AG04450 (cell line): ENCODE data around the gene PKD2. TPM values are rescaled to one million over a fixed set of nuclear protein-coding genes. Genes with fewer than 3 reads are reported as not detected.

ENCODE experiments used
- CTCF ChIA-PET: fragments of 300-600, 350-600 bp; formaldehyde crosslinking; extraction: SDS; loops from one replicate; lab custom pipeline; 2022; ENCODE audit warnings: antibody characterized with exemption, inconsistent platforms; lab: Charles Lee
- POLR2A ChIA-PET: fragments of 350-600 bp; formaldehyde crosslinking; extraction: SDS; loops from one replicate; lab custom pipeline; 2021; ENCODE audit warnings: antibody characterized with exemption, inconsistent platforms; lab: Yijun Ruan, JAX
- DNase-seq: peaks from one replicate; pipeline ENCODE4 v3.0.0-alpha.2; 2011; ENCODE audit warnings: low read depth, low spot score
- H3K27ac ChIP-seq: one replicate; pipeline ENCODE4 v1.5.1; 2012; ENCODE audit warnings: low read depth, low read length, control low read depth
- H3K27me3 ChIP-seq: one replicate; pipeline ENCODE4 v1.6.0; 2012; ENCODE audit warnings: low read length; ENCODE audit not compliant: control insufficient read depth, insufficient read depth
- H3K4me3 ChIP-seq: 2 replicates; pipeline ENCODE4 v1.5.1; 2011; ENCODE audit warnings: mild to moderate bottlenecking, low read depth, low read length, control low read depth
- H3K9me3 ChIP-seq: 2 replicates; pipeline ENCODE4 v1.5.1; 2012; ENCODE audit warnings: low read length; ENCODE audit not compliant: control insufficient read depth, insufficient read depth
- polyA plus RNA-seq: library from polyadenylated mRNA; depleted of rRNA; stranded (reverse); fragments of >200 nt; gene quantifications from 2 replicates; pipeline ENCODE4 v1.2.3, GENCODE V29; 2011
- TF ChIP-seq, protein P1 (sequence below): IDR thresholded peaks from 2 replicates; pipeline ENCODE4 v1.5.1; 2011; ENCODE audit warnings: low read depth, low read length, control low read depth, inconsistent platforms

PKD2 gene
- polyA plus RNA-seq, 1 experiment: 65.1 TPM

DNA sequence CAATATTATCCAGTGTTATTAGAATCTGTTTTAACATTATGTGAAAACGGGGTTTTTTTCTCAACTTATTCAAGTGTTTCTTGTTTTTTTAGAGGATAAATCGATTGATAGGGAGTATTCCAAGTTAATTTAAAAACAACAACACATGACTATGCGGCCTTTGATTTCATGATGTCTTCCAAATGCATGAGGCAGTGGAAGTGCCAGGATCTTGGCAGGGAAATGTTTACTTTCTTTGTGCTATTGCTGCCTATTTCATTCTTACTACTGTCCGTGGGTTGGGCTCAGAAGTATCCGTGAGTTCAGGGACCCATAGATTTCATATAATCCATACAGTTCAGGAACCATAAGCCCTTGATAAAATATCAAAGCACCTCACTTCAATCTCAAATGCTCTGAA lies 86.4 kb downstream of the PKD2 start:
- POLR2A ChIA-PET: no interaction called here
- CTCF ChIA-PET: no interaction called here
- H3K27me3 ChIP-seq: no peaks in the 10 kb centered on the region

DNA sequence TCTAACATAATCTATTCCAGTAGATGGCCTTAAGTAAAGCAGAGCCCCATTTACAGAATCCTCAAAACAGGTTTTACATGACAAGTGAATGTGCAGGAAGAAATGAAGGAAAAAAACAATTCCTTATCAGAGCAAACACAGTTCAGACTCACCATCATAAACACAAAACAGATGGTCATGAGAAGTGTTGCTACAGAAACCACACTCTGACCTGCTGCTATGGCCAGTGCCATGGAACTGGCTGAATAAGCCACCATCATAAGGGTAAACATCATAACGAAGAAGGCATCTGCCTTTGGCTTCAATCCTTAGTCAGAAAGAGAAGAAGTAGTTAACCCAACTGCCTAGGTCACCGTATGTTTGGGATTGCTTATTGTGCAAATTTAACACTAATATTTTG lies 89.9 kb downstream of the PKD2 start:
- H3K9me3 ChIP-seq: no peaks in the 10 kb centered on the region
- no peak overlapping the region for H3K4me3 ChIP-seq
- POLR2A ChIA-PET: no interaction called here
- H3K27ac ChIP-seq: no peak overlapping the region
- no peak for DNase-seq
- H3K27me3 ChIP-seq: no peaks in the 10 kb centered on the region
- TF ChIP-seq, protein P1, sequence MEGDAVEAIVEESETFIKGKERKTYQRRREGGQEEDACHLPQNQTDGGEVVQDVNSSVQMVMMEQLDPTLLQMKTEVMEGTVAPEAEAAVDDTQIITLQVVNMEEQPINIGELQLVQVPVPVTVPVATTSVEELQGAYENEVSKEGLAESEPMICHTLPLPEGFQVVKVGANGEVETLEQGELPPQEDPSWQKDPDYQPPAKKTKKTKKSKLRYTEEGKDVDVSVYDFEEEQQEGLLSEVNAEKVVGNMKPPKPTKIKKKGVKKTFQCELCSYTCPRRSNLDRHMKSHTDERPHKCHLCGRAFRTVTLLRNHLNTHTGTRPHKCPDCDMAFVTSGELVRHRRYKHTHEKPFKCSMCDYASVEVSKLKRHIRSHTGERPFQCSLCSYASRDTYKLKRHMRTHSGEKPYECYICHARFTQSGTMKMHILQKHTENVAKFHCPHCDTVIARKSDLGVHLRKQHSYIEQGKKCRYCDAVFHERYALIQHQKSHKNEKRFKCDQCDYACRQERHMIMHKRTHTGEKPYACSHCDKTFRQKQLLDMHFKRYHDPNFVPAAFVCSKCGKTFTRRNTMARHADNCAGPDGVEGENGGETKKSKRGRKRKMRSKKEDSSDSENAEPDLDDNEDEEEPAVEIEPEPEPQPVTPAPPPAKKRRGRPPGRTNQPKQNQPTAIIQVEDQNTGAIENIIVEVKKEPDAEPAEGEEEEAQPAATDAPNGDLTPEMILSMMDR: no peak
- CTCF ChIA-PET: interaction anchor here (0.8 kb wide), 1 partner anchor 42 kb away, joined by 3 read pairs; no protein-coding TSS in a partner anchor

More for the DNA sequence above, 86.4 kb downstream of the PKD2 start:
- Histone ChIP-seq H3K27ac (no peak overlapping the region), H3K9me3 (no peaks in the 10 kb centered on the region), H3K4me3 (no peak overlapping the region)
- TF ChIP-seq, protein P1: no peak
- no peak for DNase-seq

DNA sequence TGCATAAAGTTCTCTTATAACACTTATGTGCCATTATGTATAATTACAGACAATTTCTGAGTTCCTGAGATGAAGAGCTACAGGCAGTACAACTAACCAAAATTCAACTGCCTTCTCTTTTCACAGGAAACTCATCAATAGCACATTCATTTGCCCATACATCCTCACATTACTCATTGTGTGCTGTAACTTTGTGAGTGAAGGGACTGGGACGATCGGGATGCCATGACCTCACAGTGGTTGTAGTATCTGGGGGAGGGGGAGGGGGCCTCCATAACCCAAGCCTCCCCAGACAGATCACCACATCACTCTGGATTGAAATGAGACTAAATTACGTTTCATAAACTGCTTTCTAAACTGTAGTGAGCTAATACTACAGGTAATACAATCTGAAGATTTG lies 90.3 kb downstream of the PKD2 start:
- no peak for DNase-seq
- H3K27ac ChIP-seq: no peak overlapping the region
- CTCF ChIA-PET: no interaction called here
- POLR2A ChIA-PET: no interaction called here
- no peaks in the 10 kb centered on the region for H3K27me3 ChIP-seq
- TF ChIP-seq, protein P1: no peak
- H3K9me3 ChIP-seq: no peaks in the 10 kb centered on the region
- no peak overlapping the region for H3K4me3 ChIP-seq

DNA sequence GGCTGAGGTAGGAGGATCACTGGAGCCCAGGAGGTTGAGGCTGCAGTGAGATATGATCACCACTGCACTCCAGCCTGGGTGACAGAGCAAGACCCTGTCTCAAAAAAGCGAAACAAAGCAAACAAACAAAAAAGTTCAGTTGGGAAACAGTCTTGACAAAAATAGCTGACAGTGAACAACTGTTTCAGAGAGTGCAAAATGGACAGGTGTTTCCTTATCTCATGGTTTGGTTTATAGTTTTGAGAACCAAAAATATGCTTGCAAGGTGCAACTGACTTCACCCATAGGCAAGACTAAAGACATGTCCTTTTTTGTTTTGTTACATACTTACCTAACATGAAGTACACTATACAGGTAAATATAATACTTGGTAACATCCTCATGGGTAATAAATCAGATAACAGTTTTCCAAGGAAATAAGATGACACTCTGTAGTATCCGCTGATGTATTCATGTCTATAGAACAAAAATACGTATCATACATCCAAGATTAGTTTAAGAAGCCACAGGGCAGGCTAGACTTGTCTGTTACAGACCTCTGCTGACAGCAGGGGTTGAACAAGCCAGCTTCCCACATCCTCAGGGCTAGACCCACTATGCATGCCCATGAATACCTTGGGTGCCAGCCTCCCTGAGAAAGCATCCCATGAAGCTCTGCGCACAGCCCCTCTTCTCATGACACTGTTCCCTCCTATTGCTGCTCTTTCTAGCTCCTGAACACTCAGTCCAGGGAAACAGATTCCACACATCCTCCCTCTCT lies 91.7 kb downstream of the PKD2 start:
- CTCF ChIA-PET: no interaction called here
- Histone ChIP-seq H3K4me3 (no peak overlapping the region), H3K27ac (no peak overlapping the region), H3K27me3 (no peaks in the 10 kb centered on the region), H3K9me3 (no peaks in the 10 kb centered on the region)
- TF ChIP-seq, protein P1: no peak
- POLR2A ChIA-PET: no interaction called here
- DNase-seq: no peak

DNA sequence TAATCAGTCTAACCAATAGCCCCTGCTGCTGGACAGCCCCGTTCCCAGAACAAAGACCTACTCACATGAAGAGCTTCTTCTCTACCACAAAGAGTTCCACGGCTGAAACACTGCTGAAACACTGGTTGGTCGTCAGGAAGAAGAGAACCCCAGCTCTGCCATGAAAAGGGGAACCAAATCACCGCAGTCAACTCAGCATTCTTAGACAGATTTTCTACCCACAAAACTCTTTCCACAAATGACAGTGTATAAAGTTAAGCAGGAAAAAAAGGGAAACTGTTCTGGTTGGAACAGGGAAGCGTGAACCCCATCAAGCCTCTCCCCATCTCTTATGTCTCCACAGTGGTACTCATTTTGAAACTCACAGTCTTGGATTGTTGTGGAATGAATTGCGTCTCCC lies 93.7 kb downstream of the PKD2 start:
- ChIA-PET POLR2A (no interaction called here), CTCF (no interaction called here)
- Histone ChIP-seq H3K27me3 (no peaks in the 10 kb centered on the region), H3K9me3 (no peaks in the 10 kb centered on the region), H3K27ac (no peak overlapping the region), H3K4me3 (no peak overlapping the region)
- DNase-seq: no peak
- TF ChIP-seq, protein P1: no peak
